ENCODE results near the gene MSLN.
"Not testable (repeated sequence)": the region's sequence is repeated elsewhere in the genome, so short reads cannot be mapped to it uniquely, and the experiment has no call there.

The MSLN gene

DNA sequence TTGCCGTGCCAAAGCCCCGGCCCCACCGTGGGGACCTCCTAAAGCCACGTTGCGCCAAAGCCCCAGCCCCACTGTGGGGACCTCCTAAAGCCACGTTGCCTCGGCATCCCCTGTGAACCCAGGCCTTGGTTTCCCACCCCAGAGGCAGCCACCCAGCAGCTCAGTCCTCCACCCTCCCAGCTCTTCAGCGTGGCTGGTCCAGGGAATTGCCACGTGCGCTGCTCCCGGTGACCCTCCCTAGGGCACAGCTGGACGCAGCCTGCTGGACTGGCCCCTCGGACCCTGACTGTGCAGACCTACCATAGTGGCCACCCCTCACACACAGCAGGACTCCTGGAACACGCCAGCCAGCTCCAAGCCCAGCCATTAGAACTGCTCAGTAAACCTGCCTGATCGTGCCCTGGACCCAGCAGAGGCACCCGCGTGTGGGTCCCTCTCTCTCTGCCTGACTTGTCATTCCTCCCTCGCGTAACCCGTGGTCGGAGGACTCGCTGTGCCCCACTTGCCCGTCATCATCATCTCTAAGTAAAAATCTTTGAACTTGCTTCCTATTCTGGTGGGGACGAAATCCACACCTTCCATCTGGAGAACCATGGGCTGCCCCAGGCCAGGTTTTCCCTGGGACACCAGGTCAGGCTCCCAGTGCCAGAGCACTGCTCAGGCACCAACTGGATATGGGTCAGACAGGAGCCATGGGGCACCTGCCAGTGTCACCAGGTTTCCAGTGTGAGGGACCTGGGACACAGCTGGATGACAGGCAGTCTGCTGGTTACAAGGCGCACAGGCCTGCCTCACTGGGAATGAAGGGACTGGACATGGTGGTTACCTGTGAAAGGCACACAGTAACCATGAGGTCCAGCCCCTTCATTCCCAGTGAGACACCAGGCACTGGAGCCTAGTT is 25.3 kb upstream of the MSLN start:
- DNase-seq (ENCODE audit: low read depth in 2 of 2) = no peak

- DNase-seq (ENCODE audit: low read depth in 2 of 2) = no peak
Observed at GRCh38 chr16:735982-736453, 24.5 kb upstream of the MSLN start.

DNA sequence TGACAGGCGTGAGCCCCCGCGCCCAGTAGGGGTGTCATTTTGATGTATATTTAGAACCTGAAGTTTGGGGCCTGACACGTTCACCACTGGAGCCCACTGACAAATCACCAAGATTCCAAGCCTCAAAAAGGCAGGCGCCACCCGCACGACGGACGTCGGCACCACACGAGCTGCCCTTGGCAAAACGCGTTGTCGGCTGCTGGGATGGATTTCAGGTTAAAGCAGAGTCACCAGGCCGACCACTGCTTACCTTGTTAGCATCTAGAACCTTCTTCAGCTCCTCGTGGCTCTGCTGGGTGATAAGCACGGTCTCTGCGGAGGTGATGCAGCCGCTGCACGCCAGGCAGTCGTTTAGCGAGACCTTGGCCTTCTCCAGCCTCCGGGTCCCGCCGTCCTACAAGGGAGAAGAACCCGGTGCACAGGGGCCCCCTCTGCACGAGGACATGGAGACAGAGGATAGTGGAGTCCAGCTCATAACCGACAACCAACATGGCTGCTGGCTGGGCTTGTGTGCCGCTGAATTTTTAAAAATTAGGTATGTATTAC is 23.5 kb upstream of the MSLN start:
- no peak for DNase-seq (ENCODE audit: low read depth in 2 of 2)

DNA sequence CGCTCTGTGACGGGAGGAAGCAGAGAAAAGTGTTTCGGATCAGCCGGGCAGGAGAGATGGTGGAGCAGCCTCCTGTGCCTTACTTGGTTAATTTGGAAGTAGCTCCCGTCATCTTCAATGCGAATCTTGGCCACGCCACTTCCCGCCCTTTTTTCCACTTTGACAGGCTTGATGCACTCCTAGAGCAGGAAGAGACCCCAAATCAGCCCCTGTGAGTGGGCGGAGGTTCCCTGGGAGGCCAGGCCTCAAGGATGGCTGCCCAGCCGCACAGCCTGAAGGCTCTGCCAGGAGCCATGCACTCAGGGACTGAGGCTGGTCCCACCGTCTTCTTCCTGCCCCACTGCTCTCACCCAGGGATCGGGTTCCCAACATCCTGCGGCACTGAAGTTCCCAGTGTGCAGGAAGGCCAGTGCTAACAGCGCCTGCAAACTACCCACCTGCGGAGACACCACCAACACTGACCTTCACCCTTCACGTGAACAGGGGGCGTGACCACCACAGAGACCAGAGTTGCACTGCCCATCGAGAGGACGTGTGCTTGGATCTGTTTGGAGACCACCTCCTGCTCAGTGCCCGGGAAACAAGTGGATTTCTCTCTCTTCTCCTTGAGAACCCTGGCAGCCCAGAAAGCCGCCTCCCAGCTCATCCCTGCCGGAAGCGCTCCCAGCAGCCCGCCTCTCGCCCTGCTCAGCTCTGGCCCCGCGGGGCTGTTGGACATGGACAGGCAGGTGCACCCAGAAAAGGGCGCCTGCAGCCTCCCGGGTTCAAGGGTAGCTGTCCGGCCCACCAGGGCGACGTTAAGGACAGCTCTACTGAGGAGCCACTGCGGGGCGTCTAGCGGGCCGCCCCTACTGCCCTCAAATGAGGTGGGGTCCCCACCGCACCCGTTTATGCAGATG is 20.7 kb upstream of the MSLN start:
- no peak for DNase-seq (ENCODE audit: low read depth in 2 of 2)

- DNase-seq (ENCODE audit: low read depth in 2 of 2) = no peak
Observed at GRCh38 chr16:740459-740763, 20.1 kb upstream of the MSLN start.

- DNase-seq (ENCODE audit: low read depth in 2 of 2) = peak; percentile 80 to 88
Observed at GRCh38 chr16:740764-741505, 19.6 kb upstream of the MSLN start, which contains the start of gene CIAO3. CIAO3 (minus strand) TSS chr16:740997; CDS start chr16:740985, 12 bp downstream.

GRCh38 chr16:741986-742629 is 18.4 kb upstream of the MSLN start:
- no peak for DNase-seq (ENCODE audit: low read depth in 2 of 2)

GRCh38 chr16:742894-743293 is 17.6 kb upstream of the MSLN start:
- DNase-seq (ENCODE audit: low read depth in 2 of 2) = not testable (repeated sequence)

GRCh38 chr16:743794-744500 is 16.6 kb upstream of the MSLN start:
- no peak for DNase-seq (ENCODE audit: low read depth in 2 of 2)

DNA sequence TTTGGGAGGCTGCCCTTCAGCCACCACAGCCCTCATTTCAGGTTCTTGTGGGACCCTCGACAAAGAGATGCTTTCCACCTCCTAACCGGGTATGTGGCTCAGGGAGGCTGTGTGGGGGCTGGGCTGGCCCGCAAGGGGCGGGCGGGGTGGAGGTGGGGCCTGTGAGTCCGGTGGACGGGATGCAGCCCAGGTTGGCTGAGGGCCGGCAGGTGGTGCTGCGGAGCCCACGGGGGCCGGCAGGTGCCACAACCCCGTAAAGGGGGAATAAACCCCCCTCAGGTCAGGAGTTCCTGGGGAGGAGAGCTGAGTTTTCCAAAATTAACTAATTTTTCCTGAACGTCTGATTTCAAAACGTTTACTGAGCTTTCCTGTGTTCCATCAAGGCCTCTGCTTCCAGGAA is 14.8 kb upstream of the MSLN start:
- DNase-seq (ENCODE audit: low read depth in 2 of 2) = no peak

DNA sequence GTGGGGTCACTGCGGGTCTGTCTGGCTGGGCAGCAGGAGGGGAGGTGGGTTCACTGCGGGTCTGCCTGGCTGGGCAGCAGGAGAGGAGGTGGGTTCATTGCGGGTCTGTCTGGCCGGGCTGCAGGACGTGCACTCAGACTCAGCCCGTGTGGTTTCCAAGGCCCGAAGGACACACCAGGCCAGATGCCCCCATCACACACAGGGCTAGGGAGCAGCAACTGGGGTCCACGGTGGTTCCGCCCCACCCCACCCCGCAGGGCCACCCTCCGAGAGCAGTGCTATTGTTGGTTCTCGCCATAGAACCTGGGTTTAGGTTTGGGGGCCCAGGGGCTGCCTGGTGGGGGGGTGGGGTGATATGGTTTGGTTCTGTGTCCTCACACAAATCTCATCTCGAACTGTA is 13.9 kb upstream of the MSLN start:
- no peak for DNase-seq (ENCODE audit: low read depth in 2 of 2)

DNA sequence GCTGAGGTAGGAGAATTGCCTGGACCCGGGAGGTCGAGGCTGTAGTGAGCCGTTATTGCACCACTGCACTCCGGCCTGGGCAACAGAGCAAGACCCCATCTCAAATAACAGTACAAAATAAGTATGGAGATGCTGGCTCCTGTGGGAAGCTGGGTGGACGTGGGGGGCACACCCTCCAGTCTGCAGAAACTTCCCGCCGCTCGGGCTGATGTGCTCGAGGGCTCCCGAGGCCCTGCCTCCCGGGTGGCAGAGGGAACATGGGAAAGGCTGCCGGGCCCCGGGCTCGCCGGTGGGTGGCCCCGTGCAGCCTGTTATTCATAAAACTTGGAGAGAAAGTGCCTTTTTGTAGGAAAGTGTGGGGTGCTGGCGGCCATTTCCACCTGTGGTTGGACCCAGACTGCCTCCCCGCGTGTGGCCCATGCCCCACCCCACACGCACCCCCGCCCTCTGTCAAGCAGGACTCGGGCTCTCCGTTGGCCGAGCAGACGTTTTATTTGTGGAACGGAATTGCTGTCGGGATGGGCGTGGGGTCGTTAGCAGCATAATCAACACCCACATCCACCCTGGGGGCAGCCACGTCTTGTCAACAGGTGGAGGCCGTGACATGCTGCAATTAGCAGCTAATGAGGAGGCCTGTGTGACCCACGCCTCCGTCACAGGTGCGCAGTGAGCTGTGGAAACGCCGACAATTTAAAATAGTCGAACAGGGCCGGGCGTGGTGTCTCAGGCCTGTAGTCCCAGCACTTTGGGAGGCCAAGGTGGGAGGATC is 12.4 kb upstream of the MSLN start:
- DNase-seq (ENCODE audit: low read depth in 2 of 2) = no peak

GRCh38 chr16:749010-749409 is 11.5 kb upstream of the MSLN start:
- DNase-seq (ENCODE audit: low read depth in 2 of 2) = no peak

DNA sequence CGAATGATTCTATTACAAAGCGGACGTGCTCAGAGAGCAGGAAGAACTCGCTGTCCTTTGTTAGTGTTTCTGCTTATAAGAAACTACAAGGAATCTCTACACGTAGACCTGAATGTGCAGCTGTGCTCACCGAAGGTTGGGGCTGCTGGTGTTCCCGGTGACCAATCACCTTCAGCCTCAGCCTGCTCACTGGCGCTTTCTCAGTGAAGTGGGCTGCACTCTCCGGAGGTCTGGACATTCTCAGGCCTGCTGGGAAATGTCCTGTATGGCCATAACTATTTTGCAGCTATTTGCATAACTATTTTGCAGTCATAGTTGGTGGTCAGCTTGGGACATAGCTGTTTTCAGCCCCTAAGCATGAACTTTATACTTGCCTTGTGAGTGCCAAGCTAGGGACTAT is 10.0 kb upstream of the MSLN start:
- no peak for DNase-seq (ENCODE audit: low read depth in 2 of 2)

DNA sequence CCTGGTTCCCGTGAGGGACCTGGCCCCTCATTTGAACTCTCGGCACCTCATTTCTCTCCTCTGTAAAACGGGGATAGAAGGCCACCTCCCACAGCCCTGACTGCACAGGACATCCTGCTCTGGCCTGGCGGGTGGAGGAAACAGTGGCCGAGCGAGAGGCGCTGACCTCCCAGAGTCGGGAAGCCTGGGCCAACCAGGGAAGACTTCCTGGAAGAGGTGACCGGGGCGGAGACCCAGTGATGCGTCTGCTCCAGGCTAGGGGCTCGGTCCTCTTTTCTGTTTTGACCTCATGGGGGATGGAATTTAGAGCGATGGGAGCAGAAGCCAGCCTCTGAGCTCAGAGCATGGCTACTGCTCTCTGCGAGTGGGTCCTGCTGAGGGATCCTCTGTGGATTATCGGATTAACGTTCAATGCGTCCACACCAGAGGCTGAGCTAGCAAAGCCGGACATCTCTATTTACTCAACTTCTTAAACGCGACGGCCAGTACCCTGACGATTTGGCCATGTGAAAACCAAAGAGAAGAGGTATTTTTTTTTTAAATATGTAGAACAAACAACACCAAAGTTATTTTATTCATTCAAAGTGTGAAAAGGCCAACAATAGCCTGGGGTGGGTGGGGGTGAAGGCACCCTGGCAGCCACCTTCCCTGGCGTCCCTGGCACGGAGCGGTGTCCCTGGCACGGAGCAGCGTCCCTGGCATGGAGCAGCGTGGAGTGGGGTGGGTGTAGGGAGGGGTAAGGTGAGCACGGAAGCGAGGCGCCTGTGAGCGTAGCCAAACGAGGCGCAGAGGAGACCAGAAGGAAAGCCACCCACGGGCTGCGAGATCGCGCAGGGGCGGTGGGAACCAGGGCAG is 9.2 kb upstream of the MSLN start:
- DNase-seq (ENCODE audit: low read depth in 2 of 2) = no peak

GRCh38 chr16:752007-752312 is 8.6 kb upstream of the MSLN start:
- no peak for DNase-seq (ENCODE audit: low read depth in 2 of 2)

- not testable (repeated sequence) for DNase-seq (ENCODE audit: low read depth in 2 of 2)
Observed at GRCh38 chr16:754121-754607, 6.4 kb upstream of the MSLN start.

DNA sequence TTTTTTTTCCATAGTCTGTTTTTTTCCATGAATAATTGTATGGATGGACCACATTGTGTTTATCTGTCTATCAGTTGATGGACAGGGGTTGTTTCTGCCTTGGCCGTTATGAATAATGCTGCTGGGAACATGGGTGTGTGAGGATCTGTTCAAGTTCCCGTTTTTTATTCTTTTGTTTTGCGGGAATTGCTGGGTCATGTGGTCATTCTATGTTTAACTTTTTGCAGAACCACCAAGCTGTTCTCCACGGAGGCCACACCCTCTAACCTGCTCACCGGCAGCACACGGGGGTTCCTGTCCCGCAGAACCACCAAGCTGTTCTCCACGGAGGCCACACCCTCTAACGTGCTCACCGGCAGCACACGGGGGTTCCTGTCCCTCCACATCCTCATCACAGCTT is 5.9 kb upstream of the MSLN start:
- no peak for DNase-seq (ENCODE audit: low read depth in 2 of 2)

DNA sequence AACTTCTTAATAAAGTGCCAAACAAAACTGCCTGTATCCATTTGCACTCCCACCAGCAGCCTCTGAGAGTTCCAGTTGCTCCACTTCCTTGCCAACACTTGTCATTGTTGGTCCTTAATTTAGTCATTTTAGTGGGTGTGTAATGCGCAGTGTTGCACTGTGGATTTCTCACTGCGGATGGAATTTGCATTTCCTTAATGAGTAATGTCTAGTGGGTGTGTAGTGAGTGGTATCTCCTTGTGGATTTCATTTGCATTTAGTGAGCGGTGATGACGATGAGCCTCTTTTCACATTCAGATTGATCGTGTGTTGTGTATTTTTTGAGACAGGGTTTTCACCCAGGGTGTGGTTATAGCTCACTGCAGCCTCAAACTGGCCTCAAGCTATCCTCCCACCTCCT is 4.1 kb upstream of the MSLN start:
- DNase-seq (ENCODE audit: low read depth in 2 of 2) = no peak
